ENCODE results near the gene CYP4F8. TPM values are rescaled to one million over a fixed set of nuclear protein-coding genes. Genes with fewer than 3 reads are reported as not detected.

Gene CYP4F8
- total and polyA plus RNA-seq, 2 of the 8 experiments (the other 6 are each of a cell fraction or from before 2014, with no cell fraction given), result not detected

DNA sequence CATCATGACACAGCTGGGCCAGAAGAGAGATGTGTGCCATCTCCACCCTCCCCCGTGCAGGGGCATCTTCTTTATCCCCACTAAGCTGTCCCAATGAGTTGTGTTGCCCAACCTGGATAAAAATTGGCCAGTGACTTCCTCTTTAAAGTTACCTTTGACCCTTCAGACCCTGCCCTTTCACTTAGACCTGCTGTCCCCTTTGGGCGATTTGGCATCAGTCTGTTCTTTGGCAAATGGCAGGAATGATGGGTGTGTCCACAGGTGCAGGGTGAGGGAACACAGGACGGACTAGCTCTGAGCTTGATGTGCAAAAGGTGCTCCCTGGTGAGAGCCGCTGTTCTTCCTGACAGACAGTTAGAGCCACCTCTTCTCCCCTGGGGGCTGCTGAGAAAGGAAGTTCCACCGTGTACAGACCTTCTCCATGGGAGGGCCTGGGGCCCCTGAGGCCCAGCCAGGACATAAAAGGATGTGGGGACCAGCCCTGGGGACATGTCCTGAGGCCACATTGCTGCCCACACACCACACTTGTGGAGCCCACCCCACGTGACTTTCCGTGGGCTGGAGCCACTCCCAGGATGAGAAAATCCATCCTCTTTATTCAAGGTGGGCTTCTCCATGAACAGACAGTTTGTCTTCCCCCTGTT is 1.7 kb downstream of the CYP4F8 start (continued):
- TF ChIP-seq CHD7 (IDR thresholded peaks at IDR 0.05; ENCODE audit: insufficient replicate concordance, low read length), result no peak
- no peak for TF ChIP-seq RFX5 (IDR thresholded peaks at IDR 0.05; ENCODE audit: borderline replicate concordance, low read depth, low read length)
- TF ChIP-seq HDAC6 (IDR thresholded peaks at IDR 0.05; ENCODE audit: low read depth, low read length), result no peak
- TF ChIP-seq CBX5 (IDR thresholded peaks at IDR 0.05; ENCODE audit: low read depth, low read length), result no peak
- TF ChIP-seq JUN (IDR thresholded peaks at IDR 0.05; ENCODE audit: low read depth, low read length), result no peak
- no peak for TF ChIP-seq FOSL1 (IDR thresholded peaks at IDR 0.05; ENCODE audit: insufficient read depth, low read depth, low read length)
- no peak for TF ChIP-seq CHD2 (IDR thresholded peaks at IDR 0.05; ENCODE audit: low read length)
- TF ChIP-seq, protein P1, sequence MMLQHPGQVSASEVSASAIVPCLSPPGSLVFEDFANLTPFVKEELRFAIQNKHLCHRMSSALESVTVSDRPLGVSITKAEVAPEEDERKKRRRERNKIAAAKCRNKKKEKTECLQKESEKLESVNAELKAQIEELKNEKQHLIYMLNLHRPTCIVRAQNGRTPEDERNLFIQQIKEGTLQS (IDR thresholded peaks at IDR 0.05; ENCODE audit: insufficient read depth, low read depth, low read length), result no peak
